Activated B cell treated with CpG ODN at 0.5 μM for 24 hours (primary cell): ENCODE measurements around the gene RPL3. TPM values are rescaled to one million over a fixed set of nuclear protein-coding genes. Genes with fewer than 3 reads are reported as not detected.

Source experiments
- ATAC-seq: fragments of 200-7000 bp; cut with Tn5 transposase; one replicate; pipeline ENCODE4 v1.10.0; 2021; ENCODE audit warnings: low read depth, mild to moderate bottlenecking, moderate library complexity
- CTCF ChIA-PET: fragments of 350-600 bp; sonication (Branson Sonifier 250); formaldehyde crosslinking; loops from one replicate; lab custom pipeline; 2021; ENCODE audit warnings: antibody characterized with exemption; lab: Charles Lee
- POLR2A ChIA-PET: fragments of 350-600 bp; sonication (Branson Sonifier 250); formaldehyde crosslinking; loops from one replicate; lab custom pipeline; 2021; ENCODE audit warnings: antibody characterized with exemption; lab: Charles Lee
- DNase-seq: peaks from one replicate; pipeline ENCODE4 v3.0.0; 2022
- H3K27ac Mint-ChIP-seq: one replicate; pipeline ENCODE4 v1.8.0; 2020; ENCODE audit warnings: mixed read lengths
- H3K27me3 Mint-ChIP-seq: one replicate; pipeline ENCODE4 v1.8.0; 2021; ENCODE audit warnings: mixed read lengths
- H3K36me3 Mint-ChIP-seq: one replicate; pipeline ENCODE4 v1.8.0; 2021; ENCODE audit warnings: low read depth, mixed read lengths
- H3K4me1 Mint-ChIP-seq: one replicate; pipeline ENCODE4 v1.8.0; 2021; ENCODE audit warnings: mixed read lengths
- H3K4me3 Mint-ChIP-seq: one replicate; pipeline ENCODE4 v1.8.0; 2020; ENCODE audit warnings: mild to moderate bottlenecking, mixed read lengths
- H3K9me3 Mint-ChIP-seq: one replicate; pipeline ENCODE4 v1.8.0; 2020; ENCODE audit warnings: mixed read lengths
- intact Hi-C: fragments of 100-400 bp; cut with micrococcal nuclease; formaldehyde crosslinking; loops from one replicate; pipeline ENCODE4 v1.15.1; 2024
- total RNA-seq: library from RNA; stranded (reverse); gene quantifications from 2 replicates; pipeline ENCODE4 v1.2.3, GENCODE V29; 2022
- TF ChIP-seq, protein P1 (sequence below): fragments of 200-600 bp; IDR thresholded peaks from one replicate; pipeline ENCODE4 v1.8.0; 2022; ENCODE audit warnings: antibody characterized with exemption, mild to moderate bottlenecking

RPL3 gene
- total RNA-seq, 1 donor from 2014 or later, result 3,087 TPM

DNA sequence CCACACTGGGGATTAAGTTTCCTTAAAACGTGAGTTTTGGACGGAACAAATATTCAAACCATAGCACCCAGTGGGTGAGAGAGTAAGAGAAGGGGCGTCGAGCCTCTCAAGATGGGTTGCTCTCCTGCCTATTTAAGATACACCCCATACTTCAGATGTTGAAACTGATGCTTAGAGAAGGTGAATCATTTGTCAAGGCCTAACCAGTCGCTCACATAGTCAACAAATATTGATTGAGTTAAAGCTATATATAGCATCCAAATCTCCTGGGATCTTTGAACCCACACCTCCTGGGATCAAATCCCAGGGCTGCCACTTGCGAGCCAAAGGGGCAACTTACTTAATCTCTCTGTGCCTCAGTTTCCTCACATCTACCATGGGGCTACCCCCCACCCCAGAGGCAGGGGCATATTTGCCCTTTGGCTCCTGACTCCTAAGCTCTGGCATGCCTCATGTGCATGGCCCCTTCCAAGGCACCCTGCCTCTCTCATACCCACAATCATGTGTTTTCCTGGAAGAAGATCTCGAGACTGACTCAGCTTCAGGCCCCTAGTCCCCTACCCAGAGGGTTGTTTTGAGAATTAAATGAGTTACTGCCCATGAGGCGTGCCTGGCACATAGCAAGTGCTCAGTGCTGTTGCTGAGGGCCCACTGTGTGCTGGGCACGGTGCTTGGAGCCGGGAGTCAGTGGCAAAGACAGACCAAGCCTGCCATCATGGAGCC lies 55.6 kb downstream of the RPL3 start:
- H3K36me3 Mint-ChIP-seq, result no peaks in the 10 kb centered on the region
- POLR2A ChIA-PET, result no interaction called here
- ATAC-seq, result no peak
- TF ChIP-seq, protein P1, sequence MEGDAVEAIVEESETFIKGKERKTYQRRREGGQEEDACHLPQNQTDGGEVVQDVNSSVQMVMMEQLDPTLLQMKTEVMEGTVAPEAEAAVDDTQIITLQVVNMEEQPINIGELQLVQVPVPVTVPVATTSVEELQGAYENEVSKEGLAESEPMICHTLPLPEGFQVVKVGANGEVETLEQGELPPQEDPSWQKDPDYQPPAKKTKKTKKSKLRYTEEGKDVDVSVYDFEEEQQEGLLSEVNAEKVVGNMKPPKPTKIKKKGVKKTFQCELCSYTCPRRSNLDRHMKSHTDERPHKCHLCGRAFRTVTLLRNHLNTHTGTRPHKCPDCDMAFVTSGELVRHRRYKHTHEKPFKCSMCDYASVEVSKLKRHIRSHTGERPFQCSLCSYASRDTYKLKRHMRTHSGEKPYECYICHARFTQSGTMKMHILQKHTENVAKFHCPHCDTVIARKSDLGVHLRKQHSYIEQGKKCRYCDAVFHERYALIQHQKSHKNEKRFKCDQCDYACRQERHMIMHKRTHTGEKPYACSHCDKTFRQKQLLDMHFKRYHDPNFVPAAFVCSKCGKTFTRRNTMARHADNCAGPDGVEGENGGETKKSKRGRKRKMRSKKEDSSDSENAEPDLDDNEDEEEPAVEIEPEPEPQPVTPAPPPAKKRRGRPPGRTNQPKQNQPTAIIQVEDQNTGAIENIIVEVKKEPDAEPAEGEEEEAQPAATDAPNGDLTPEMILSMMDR, result no peak
- H3K27me3 Mint-ChIP-seq, result peaks cover 15% of the 10 kb centered on the region
- peaks cover 14% of the 10 kb centered on the region for H3K9me3 Mint-ChIP-seq
- peaks cover 7% of the 10 kb centered on the region for H3K4me1 Mint-ChIP-seq
- CTCF ChIA-PET, result no interaction called here
- no peak for DNase-seq
- H3K27ac Mint-ChIP-seq, result no peak overlapping the region
- intact Hi-C loops, result no loop called here
- H3K4me3 Mint-ChIP-seq, result no peak overlapping the region

Other genes with a start within 250 kb of the RPL3 start
- gene APOBEC3G, start 242.3 kb downstream of the RPL3 start, total RNA-seq, result 145 and 152 TPM in 2 replicates
- gene APOBEC3H, start 222.4 kb downstream of the RPL3 start, total RNA-seq, result 1.4 TPM in 2 replicates
- gene CBX7, start 166.9 kb downstream of the RPL3 start, total RNA-seq, result 42.6 and 45.4 TPM in 2 replicates
- gene PDGFB, start 74.6 kb downstream of the RPL3 start, total RNA-seq, result not detected in 2 replicates
- 10.0 and 11.4 TPM in 2 replicates for gene SYNGR1, start 30.4 kb upstream of the RPL3 start, total RNA-seq
- 29.4 and 37.4 TPM in 2 replicates for gene TAB1, start 80.2 kb upstream of the RPL3 start, total RNA-seq
- gene MGAT3, start 137.4 kb upstream of the RPL3 start, total RNA-seq, result 41.5 and 43.4 TPM in 2 replicates
- gene MIEF1, start 182.7 kb upstream of the RPL3 start, total RNA-seq, result 38.2 and 41.3 TPM in 2 replicates
- 363 and 368 TPM in 2 replicates for gene ATF4, start 200.9 kb upstream of the RPL3 start, total RNA-seq
- 67.7 and 79.0 TPM in 2 replicates for gene RPS19BP1, start 213.1 kb upstream of the RPL3 start, total RNA-seq